NCI-H1048 (cell line): Measurements from ENCODE around the gene RASGRF1.
"Not testable (repeated sequence)": the region's sequence is repeated elsewhere in the genome, so short reads cannot be mapped to it uniquely, and the experiment has no call there.

Source experiments
- DNase-seq: peaks from one replicate; lab custom pipeline; 2025; lab: John Stamatoyannopoulos, UW

The RASGRF1 gene

DNA sequence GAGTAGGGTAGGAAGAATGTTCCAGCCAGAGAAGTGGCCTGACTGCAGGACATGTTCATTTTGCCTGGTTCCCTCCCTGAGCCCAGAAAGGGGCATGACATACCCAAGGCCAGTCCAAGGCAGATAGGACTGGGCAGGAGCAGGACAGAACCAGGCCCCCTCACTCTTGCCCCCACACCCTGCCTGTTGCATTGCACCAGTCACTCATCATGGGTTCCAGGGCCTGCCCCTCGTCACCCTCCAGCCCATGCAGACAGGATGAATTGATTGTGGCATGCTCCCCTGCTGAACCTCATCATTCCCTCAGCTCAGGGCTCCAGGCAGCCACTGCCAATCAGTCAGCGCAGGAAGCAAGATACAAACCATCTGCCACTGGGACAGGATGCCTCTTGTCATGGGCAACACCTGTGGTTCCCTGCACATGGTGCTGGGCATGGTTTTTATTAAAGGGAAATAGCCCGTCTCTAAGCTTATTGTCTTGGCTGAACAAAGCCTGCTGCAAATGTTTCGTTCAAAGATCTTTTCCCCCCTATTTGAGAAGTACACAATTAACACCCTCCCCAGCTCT, 48.9 kb downstream of the RASGRF1 start:
- no peak for DNase-seq

DNA sequence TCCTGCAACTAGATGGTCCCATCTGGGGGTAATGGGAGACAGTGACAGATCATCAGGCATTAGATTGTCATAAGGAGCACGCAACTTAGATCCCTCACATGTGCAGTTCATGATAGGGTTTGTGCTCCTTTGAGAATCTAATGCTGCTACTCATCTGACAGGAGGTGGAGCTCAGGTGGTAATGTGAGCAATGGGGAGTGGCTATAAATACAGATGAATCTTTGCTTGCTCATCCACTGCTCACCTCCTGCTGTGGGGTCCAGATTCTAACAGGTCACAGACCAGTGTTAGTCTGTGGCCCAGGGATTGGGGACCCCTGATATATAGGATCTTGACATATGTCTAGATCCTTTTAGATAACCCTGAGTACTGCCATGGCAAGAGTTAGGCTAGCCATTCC, 52.7 kb downstream of the RASGRF1 start:
- no peak for DNase-seq

DNA sequence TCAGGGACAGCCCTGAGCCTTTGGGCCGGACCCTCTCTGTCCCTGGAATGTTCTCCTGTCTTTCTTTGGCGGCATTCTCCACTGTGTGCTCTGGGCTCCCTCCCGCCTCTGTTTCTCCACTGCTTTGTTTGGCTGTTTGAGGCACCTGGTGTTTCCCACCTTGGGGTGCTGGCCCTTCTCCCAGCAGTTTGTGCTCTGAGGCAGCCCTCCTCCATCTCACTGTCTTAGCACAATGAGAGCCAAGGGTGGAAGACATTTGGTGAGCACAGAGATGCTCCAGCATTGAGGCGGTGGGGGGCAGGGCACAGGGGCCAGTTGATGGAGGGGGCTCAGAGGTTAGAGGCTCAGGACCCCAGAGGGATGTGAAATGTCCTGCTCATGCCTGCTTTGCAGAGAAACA, 54.3 kb downstream of the RASGRF1 start:
- no peak for DNase-seq

DNA sequence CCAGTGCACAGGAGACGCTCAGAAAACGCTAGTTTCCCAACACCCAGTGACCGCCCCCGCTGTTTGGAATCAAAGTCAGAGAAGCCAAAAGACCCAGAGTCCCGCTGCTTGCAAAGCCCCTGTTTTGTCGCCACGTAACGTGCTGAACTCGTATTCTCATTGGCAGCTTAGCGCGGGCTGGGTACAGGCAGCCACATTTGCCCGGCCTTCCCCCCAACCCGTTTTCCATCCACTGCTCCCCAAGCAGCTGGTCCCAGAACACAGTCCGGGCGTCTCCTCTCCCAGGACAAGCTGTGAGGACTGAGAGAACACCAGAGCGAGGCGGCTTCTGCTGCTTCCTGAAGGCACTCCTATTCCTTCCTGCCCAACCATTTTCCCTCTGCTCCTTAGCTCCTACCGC, 54.8 kb downstream of the RASGRF1 start:
- no peak for DNase-seq

DNA sequence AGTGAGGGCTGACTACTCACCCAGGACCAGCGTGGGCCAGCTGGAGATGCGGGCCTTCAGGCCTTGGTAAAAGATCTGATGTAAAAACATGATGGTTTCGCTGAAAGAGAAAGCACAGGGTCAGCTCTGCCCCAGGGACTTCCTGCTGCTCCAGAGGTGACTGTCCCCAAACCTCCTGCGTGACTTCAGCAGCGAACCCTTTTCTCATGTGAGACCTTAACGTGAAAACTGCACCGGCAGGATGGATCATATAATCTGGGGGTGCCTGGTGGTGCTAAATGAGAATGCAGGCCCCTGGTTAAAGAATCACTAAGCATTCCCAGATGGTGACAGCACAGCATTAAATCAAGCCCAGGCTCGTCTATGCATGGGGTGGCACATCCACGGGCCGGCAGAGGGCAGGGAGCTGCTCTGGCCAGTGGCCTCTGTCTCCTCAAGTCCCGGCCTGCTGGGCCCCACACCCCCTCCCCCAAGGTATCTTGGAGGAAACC, 55.4 kb downstream of the RASGRF1 start:
- no peak for DNase-seq

DNA sequence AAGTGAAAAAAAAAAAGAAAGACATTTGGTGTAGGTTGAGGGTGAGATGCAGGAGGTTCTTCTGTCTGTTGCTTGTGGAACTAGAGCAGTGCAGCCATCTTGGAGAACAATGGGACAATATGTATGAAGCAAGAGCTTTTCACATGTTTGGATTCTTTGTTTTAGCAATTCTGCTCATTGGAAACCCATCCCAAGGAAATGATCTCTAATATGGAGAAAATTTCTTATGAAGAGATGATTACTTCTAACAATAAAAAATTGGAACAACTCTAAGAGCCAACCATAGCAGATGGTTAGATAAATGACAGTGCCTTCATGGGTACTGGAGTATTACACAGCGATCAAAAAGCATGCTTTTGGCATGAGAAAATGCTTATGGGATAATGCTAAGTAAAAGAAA, 56.3 kb downstream of the RASGRF1 start:
- no peak for DNase-seq

DNA sequence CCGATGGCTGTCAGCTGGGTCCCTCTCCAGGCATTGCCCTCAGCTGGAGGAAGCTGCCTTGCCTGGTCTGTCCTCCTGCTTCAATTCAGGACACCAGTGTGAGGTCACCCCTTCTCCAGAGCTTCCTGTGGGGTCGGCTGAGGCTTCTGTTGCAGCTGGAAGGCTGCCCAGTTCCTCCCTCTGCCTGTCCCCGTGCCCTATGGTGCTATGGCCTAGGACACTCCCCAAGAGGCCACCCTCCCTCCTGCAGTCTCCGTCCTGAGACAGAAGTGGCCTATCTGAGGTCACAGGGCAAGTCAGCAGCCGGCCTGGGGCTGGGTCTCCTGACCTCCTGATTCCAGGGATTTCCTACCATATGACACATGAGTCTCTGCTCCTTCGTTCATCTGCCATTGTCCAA, 57.9 kb downstream of the RASGRF1 start:
- no peak for DNase-seq

DNA sequence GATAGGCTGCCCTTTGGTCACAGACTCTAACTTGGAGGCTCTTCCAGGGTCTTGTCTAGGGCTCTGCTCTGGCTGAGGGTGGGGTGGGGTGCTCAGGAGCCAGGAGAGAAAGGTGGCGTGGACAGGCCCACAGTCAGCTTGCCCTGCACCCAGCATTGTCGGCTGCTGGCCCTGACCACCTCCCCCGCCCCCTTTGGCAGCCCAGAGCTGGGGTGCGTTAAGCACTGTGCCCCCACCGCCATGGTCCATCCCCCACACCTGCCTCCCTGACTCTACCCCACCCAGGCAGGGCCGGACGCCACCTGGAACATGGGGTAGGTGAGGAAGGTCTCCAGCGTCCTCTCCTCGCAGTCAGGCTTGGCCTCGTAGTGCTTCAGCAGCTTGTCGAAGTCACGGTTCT, 58.8 kb downstream of the RASGRF1 start:
- DNase-seq: no peak

DNA sequence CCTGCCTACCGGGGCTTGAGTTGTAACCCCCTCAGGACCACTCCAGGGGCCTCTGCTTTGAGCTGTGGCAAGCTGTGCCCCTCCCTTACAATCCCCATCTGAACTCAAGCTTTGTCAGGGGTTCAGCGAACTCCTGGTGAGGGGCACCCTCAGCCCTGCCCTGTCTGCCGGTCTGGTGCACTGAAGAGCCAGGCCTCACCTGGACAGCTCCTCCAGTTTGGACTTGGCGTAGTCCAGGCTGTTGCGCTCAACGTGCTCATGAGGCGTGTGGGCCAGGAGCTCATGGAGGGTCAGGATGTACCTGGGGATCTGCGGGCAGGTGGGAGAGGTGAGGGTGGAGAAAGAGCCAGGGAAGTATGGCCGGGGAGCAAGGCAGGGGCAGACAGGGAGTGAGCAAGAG, 59.4 kb downstream of the RASGRF1 start:
- DNase-seq: no peak

DNA sequence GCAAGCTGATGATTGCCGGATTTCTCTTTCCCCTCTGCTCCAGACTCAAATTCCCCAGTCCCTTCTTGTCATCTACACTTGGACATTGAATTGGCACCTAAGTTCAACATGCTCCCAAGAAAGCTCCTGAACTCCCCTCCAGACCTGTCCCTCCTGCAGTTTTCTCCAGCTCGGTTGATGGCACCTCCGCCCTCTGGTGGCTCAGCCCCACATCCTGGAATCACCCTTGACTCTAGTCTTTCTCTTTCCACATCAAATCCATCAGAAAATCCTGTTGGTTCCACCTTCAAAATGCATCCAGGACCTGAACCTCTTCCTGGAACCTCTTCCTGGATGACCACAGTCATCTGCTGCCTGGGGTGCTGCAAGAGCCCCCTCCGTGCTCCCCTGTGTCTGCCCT, 60.1 kb downstream of the RASGRF1 start:
- no peak for DNase-seq

DNA sequence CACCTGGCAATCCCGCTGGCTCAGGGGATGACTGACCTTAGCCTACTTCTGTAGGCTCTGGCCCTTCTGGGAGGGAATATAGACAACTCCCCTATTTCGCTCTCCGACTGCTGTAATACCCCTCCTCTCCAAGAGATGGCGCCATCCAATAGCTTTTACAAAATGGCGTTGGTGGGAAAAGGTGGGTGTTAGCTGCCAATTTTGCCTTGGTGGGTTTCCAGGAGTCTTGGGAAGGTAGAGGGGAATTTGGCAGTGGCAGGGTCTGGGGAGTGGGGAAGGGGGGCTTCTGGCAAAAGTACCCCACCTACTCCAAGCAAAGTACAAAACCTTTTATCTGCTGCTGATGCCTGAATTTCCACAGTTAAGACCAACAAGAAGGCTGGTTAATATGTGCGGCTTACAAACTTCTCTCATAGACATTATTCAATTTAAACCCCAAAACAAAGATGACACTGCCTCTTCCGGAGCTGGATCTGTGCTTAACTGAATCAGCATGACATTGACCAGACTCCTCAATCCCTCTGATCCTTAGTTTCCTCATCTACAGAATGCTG, 62.1 kb downstream of the RASGRF1 start:
- DNase-seq: no peak

DNA sequence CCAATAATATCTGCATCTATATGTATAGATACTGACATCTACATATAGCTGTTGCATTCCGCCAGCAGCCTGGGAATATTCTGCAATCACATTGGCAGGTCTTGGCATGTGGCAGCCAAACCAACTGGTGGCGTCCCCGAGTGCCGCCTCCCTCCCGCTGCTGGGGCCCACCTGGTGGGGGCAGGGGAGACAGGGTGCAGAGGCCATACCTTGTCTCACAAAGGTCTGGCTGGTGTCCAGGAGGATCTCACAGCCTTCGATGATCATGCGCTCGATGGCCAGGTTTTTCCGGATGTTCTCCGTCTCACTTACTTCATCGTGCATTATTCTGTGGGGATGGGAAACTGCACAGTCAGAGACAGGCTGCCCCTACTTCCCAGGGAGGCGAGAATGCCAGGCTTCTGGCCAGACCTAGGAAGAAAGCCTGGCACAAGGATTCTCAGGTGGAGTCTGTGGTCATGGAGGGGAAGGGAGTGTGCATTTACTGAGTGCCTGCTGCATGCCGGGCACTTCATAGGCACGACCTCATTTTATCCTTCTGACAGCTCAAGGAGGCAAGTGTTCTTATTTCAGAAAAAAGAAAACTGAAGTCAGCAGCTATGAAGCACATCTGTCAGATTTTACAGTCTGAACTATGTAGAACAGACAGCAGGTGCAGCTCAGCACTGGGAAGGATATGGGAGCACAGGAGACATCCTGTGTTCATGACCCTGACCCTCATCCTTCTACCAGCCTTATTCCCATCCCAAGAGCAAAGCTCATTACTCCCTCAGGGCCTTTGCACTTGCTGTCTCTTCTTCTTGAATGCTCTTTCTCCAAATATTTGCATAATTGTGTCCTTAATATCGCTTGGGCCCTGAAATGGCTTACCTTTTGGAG, 62.8 kb downstream of the RASGRF1 start:
- DNase-seq: no peak

DNA sequence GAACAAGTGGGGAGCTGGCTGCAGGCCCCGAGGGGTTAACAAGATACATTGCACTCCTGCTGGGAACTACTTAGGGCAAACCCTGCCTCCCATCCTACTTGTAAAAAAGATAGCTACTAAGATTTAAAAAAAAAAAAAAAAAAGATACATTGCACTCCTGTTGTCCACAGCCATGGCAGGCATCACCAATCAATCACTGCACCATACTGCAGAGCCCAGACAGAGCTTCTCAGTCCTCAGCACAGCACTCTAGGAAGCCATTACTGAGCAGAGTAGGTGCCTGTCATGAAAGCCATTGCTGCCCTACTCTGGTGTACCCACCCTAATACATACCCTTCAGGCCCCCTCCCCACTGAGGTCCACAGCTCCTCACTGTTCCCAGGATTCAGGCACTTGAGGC, 64.8 kb downstream of the RASGRF1 start:
- DNase-seq: no peak

DNA sequence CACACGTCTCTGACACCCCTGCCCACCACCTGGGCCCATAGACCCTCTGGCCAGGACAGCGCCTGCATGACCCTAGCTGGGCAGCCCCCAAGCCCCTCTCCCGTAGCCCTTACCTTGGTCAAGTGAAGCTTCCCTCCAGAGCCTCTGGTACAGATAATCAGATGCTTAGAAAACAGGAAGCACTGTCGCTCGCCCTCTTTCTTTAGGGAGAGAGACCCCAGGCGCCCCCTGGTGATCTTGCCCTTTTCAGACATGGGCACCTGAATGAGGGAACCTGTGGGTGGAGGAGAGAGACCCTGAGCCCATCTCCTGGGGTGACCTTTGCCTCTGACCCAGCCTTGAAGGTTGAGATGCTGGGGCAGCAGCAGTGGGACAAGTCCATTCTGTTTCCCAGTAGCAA, 65.4 kb downstream of the RASGRF1 start:
- no peak for DNase-seq

DNA sequence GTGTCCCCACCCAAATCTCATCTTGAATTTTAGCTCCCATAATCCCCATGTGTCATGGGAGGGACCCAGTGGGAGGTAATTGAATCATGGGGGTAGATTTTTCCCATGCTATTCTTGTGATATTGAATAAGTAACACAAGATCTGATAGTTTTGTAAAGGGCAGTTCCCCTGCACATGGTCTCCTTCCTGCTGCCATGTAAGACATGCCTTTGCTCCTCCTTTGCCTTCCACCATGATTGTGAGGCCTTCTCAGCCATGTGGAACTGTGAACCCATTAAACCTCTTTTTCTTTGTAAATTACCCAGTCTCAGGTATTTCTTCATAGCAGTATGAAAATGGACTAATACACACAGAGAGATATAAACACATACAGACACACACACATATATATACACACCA, 66.1 kb downstream of the RASGRF1 start:
- DNase-seq: not testable (repeated sequence)

DNA sequence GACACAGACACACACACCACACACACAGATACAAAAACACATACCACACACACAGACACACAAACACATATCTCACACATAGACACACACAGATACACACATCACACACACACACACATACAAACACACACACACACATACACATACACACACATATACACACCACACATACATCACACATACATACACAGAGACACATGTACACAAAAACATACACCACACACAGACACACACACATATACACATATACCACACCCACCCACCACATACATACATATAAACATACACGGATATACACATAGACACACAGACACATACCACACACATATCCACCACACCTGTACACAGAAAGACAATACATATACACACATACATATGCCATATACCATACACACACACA, 66.7 kb downstream of the RASGRF1 start:
- no peak for DNase-seq

DNA sequence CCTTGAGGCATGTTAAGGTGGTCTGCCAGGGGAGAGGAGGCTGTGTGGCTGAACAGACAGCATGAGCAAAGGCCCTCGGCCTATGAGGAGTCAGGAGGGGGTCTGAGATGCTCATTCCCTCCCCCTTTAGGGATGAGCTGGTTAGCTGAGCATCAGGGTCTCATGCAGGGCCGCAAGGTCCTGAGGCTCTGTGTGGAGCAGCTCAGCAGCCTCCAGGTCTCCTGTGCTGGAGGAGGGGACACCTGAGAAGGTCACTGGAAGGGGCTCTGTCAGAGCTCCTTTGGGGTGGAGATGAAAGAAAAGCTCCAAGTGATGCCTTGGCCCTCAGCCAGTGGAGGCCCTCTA, 67.1 kb downstream of the RASGRF1 start:
- DNase-seq: no peak

DNA sequence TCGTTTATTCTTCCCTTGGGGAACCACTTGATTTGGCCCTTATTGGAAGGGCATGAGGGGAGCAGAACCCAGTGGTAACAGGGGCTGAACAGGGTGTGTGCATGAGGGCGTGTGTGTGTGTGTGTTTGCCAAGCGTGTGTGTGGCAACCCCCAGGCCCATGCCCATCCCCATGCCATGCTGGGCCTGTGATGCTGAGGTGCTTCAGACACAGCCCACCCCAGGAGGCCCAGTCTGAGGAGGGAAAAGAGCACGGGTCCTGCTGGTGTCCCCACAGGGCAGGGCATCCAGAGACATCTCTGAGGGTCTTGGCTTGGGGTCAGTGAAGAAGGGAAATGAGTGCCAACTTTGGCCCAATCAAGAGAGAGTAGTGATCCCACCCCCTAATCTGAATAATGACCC, 71.6 kb downstream of the RASGRF1 start:
- no peak for DNase-seq

DNA sequence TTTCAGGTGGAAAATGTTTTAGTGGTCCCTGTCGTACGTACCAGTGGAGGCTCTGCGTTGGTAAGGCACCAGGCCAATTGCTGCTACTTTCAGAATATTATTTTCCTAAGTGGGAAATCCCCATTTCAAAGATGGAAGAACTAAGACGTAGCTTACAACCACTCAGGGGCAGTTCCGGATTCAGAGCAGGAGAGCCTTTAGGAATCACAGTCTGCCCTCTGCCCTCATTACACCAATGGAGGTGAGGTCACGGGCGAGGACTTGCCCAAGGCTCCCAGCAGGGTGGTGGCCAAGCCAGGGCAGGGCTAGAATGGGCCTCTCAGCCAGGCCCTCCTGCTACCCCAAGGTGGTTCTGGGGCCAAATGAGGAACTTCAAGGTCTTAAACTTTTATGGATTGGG, 72.6 kb downstream of the RASGRF1 start:
- DNase-seq: no peak

DNA sequence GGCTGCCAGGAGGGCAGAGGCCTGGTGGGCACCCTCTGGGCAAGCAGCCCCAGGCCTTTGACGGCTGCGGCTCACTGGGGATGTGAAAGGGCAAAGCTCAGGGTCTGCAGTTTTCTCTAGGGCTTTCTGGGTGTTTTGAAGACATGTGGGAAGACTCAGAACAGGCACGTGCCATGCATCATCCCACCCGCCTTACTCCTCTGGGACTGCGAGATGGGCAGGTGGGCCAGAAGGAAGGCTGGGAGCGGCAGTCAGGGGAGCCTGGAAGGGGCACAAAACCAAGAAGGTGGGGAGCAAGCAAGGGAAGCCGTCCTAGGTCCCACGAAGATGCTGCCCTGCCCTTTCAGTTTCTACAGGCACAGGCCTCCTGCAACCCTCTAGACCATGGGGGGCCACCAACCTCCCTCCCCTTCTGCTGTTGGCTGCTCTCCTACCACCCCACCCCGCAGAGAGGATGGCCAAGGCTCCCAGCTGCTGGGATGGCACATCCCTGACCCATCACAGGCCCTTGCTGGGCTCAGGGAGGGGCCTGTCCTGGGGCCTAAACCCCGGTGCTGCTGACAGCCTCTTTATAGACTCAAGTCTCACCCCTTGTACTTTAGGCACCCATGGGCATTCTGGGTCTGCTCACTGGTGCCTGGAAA, 73.9 kb downstream of the RASGRF1 start:
- no peak for DNase-seq

DNA sequence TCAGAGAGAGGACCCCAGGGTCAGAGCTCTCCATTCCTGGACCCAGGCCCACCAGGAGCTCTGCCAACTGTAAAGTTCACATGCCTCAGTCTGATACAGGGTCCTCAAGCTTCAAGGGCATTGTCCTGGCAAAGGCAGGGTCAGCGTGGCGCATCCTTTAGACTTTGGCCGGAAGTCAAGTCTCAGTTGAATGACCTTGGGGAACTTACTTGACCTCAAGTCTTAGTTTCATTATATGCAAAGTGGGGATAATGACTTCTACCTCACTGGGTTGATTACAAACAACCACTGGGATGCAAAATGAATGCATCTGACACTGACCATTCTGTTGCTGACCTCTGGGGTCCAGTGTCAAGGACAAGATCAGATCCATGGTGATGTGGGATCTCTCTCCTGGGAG, 75.2 kb downstream of the RASGRF1 start:
- no peak for DNase-seq

DNA sequence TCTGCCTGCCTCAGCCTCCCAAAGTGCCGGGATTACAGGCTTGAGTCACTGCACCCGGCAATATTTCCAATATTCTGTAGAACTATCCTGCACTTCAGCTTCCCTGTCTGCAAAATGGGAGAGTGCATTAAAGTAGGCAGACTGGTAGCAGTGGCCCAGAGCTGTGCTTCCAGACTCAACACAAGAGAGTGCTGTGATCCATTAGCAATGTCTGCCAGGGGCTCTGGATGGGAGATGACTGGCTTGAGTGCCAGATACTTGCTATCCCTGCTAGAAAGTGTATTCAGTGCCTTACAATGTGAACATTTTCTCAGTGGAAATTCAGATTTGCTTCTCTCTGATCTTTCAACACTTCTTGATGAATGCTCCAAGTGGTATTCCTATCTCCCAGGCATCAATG, 80.3 kb downstream of the RASGRF1 start:
- no peak for DNase-seq

DNA sequence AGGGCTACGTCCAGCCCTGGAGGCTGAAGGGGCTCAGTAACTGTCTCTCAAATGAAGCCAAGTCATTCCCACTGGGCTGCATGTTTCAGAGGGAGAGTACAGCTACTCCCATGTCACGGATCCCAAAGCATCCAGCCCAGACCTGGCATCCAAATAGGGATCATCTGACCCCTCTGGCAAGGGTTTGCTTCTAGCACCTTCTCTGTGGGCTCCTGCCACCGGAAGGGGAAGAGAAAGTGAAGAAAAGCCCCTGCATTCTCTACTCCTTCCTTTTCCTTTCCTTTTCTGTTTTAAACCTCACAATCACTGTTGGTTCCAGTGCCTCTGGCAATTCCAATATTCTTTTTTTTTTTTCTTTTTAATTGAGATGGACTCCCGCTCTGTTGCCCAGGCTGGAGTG, 81.2 kb downstream of the RASGRF1 start:
- no peak for DNase-seq
